ENCODE results near the gene RAB3D.

DNA sequence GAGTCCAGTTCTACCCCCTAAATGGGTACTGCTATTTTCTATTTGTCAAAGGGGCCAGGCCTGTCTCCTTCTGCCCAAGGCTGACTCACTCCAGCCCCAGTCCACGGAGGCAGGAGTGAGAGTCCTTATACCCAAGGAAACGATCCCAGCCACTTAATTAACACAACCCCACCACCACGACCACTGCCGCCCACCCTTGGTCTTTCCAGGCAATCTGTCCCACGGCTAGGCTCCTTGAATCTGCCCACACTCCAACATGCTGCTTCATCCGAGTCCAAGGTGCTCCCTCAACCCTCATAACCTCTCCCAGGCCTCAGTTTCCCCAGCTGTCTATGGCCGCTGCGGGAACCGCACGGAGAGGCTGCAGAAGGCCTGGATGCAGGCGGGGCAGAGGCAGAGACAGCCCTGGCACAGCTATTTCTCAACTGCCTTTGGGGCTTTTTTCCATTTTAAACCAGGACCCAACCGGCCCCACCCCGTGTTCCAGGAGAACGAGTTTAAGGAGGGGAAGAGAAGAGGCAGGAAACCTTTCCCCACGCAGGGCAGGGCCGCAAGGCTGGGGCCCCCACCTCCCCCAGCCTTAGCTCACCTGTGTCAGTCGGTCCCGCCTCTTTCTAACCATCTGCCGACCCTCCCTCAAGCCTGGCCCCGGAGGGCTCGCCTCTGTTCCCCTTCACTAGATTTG is 746 bp downstream of the RAB3D start:
- TF ChIP-seq, protein P1, sequence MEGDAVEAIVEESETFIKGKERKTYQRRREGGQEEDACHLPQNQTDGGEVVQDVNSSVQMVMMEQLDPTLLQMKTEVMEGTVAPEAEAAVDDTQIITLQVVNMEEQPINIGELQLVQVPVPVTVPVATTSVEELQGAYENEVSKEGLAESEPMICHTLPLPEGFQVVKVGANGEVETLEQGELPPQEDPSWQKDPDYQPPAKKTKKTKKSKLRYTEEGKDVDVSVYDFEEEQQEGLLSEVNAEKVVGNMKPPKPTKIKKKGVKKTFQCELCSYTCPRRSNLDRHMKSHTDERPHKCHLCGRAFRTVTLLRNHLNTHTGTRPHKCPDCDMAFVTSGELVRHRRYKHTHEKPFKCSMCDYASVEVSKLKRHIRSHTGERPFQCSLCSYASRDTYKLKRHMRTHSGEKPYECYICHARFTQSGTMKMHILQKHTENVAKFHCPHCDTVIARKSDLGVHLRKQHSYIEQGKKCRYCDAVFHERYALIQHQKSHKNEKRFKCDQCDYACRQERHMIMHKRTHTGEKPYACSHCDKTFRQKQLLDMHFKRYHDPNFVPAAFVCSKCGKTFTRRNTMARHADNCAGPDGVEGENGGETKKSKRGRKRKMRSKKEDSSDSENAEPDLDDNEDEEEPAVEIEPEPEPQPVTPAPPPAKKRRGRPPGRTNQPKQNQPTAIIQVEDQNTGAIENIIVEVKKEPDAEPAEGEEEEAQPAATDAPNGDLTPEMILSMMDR (conservative IDR thresholded peaks at IDR 0.05), result no peak
- TF ChIP-seq EZH2 (IDR thresholded peaks at IDR 0.05; ENCODE audit: low read depth), result no peak
